Hepatocyte (in vitro differentiated cells): ENCODE data around the gene ADGRE2. TPM values are rescaled to one million over a fixed set of nuclear protein-coding genes. Genes with fewer than 3 reads are reported as not detected.

Experiments used
- DNase-seq: peaks from one replicate; pipeline ENCODE4 v3.0.0-alpha.2; 2016; ENCODE audit warnings: low spot score
- H2AFZ ChIP-seq: fragments of 200-600 bp; sonication (generic); 2 replicates; pipeline ENCODE4 v1.6.0; 2016; ENCODE audit warnings: antibody characterized with exemption, mild to moderate bottlenecking
- H3K27ac ChIP-seq: fragments of 200-600 bp; sonication (generic); 2 replicates; pipeline ENCODE4 v1.5.1; 2016; ENCODE audit warnings: mild to moderate bottlenecking
- H3K27me3 ChIP-seq: fragments of 200-600 bp; sonication (generic); 2 replicates; pipeline ENCODE4 v1.6.1; 2016
- H3K36me3 ChIP-seq: fragments of 200-600 bp; sonication (generic); replicated peaks from 2 replicates; pipeline ENCODE4 v1.5.1; 2016; ENCODE audit warnings: low read depth; ENCODE audit not compliant: insufficient read depth
- H3K4me1 ChIP-seq: fragments of 200-600 bp; sonication (generic); 2 replicates; pipeline ENCODE4 v1.5.1; 2016; ENCODE audit warnings: mild to moderate bottlenecking, moderate library complexity; ENCODE audit not compliant: insufficient read depth
- H3K4me2 ChIP-seq: fragments of 200-600 bp; sonication (generic); 2 replicates; pipeline ENCODE4 v1.6.0; 2016
- H3K4me3 ChIP-seq: fragments of 200-600 bp; sonication (generic); 2 replicates; pipeline ENCODE4 v1.5.1; 2016; ENCODE audit warnings: mild to moderate bottlenecking
- H3K79me2 ChIP-seq: fragments of 200-600 bp; sonication (generic); 2 replicates; pipeline ENCODE4 v1.6.0; 2017; ENCODE audit warnings: mild to moderate bottlenecking
- H3K9me2 ChIP-seq: fragments of 200-600 bp; sonication (generic); replicated peaks from 2 replicates; pipeline ENCODE4 v1.6.0; 2017; ENCODE audit warnings: mild to moderate bottlenecking; ENCODE audit not compliant: insufficient read depth
- H3K9me3 ChIP-seq: fragments of 200-600 bp; sonication (generic); 2 replicates; pipeline ENCODE4 v1.5.1; 2016; ENCODE audit warnings: low read depth, mild to moderate bottlenecking
- H4K20me1 ChIP-seq: fragments of 200-600 bp; sonication (generic); 2 replicates; pipeline ENCODE4 v1.6.0; 2016; ENCODE audit warnings: mild to moderate bottlenecking; ENCODE audit not compliant: insufficient read depth, poor library complexity, severe bottlenecking
- CTCF ChIP-seq: fragments of 200-600 bp; sonication (generic); IDR thresholded peaks from 2 replicates; pipeline ENCODE4 v1.5.1; 2016; ENCODE audit warnings: antibody characterized with exemption, mild to moderate bottlenecking; ENCODE audit not compliant: poor library complexity
- EZH2 ChIP-seq: fragments of 200-600 bp; sonication (generic); IDR thresholded peaks from 2 replicates; pipeline ENCODE4 v1.6.1; 2016; ENCODE audit warnings: antibody characterized with exemption, mild to moderate bottlenecking, borderline replicate concordance
- EZH2phosphoT487 ChIP-seq: fragments of 200-600 bp; sonication (generic); IDR thresholded peaks from one replicate; pipeline ENCODE4 v1.6.1; 2018; ENCODE audit warnings: antibody characterized with exemption, mild to moderate bottlenecking, low read depth, moderate library complexity; ENCODE audit not compliant: unreplicated experiment, severe bottlenecking
- WGBS: methylation state at CpG from one replicate; pipeline ENCODE4 v1.1.6; 2016; ENCODE audit warnings: low lambda C conversion rate; ENCODE audit errors: missing lambda C conversion rate; 5-methylcytosine and 5-hydroxymethylcytosine counted together
- polyA plus RNA-seq: library from polyadenylated mRNA; unstranded; fragments of >200 nt; fragmentation: Nextera tagmentation; extraction: Ambion mirVana; gene quantifications from 2 replicates; pipeline ENCODE4 v1.2.1, GENCODE V29; 2016
- total RNA-seq: library from RNA; depleted of rRNA; stranded (reverse); fragments of >200 nt; gene quantifications from 2 replicates; pipeline ENCODE4 v1.2.3, GENCODE V29; 2014

Gene ADGRE2
- total and polyA plus RNA-seq, 2 experiments from 2014 or later: 0.57 to 2.1 TPM

- H3K4me1 ChIP-seq: no peaks in the 10 kb centered on the region
- no peaks in the 10 kb centered on the region for H3K9me3 ChIP-seq
- H3K79me2 ChIP-seq: peaks cover 12% of the 10 kb centered on the region
- DNase-seq: no peak
- TF ChIP-seq CTCF (no peak), EZH2phosphoT487 (no peak), EZH2 (no peak)
- no peak overlapping the region for H2AFZ ChIP-seq
- H3K36me3 ChIP-seq: no peaks in the 10 kb centered on the region
- H3K4me3 ChIP-seq: no peak overlapping the region
- no peaks in the 10 kb centered on the region for H4K20me1 ChIP-seq
- 95% methylated on average over 13 of the region's 13 CpGs for WGBS
- no peak overlapping the region for H3K4me2 ChIP-seq
- no peaks in the 10 kb centered on the region for H3K9me2 ChIP-seq
- no peaks in the 10 kb centered on the region for H3K27me3 ChIP-seq
- H3K27ac ChIP-seq: no peak overlapping the region
Measured at GRCh38 chr19:14694641-14695266, 83.6 kb downstream of the ADGRE2 start.

- Histone ChIP-seq H3K9me2 (no peaks in the 10 kb centered on the region), H3K9me3 (no peaks in the 10 kb centered on the region), H3K4me2 (peak within 1 kb of the TSS; percentile 90), H2AFZ (peak within 1 kb of the TSS; percentile 99), H3K4me3 (peak within 1 kb of the TSS; percentile 86), H3K79me2 (peaks cover 12% of the 10 kb centered on the region), H3K27me3 (no peaks in the 10 kb centered on the region), H4K20me1 (no peaks in the 10 kb centered on the region), H3K36me3 (no peaks in the 10 kb centered on the region), H3K27ac (peak within 1 kb of the TSS; percentile 99), H3K4me1 (no peaks in the 10 kb centered on the region)
- peak; percentile 97 for DNase-seq
- WGBS: under 1% methylated on average over 38 of the region's 66 CpGs
- TF ChIP-seq CTCF (no peak), EZH2 (no peak), EZH2phosphoT487 (no peak)
Measured at GRCh38 chr19:14689598-14690503, 88.5 kb downstream of the ADGRE2 start, which contains the start of gene ZNF333. ZNF333 (plus strand) TSS chr19:14690048; CDS start chr19:14693492, 3,444 bp downstream.

GRCh38 chr19:14686411-14686810 is 91.9 kb downstream of the ADGRE2 start:
- Histone ChIP-seq H3K9me3 (no peaks in the 10 kb centered on the region), H3K4me1 (no peaks in the 10 kb centered on the region), H3K79me2 (peaks cover 11% of the 10 kb centered on the region), H3K4me3 (no peak overlapping the region), H3K9me2 (no peaks in the 10 kb centered on the region), H4K20me1 (no peaks in the 10 kb centered on the region), H2AFZ (no peak overlapping the region), H3K36me3 (no peaks in the 10 kb centered on the region), H3K4me2 (no peak overlapping the region), H3K27me3 (no peaks in the 10 kb centered on the region), H3K27ac (no peak overlapping the region)
- WGBS: 35% methylated on average over 3 of the region's 3 CpGs
- DNase-seq: no peak
- TF ChIP-seq CTCF (peak; percentile 34), EZH2 (no peak)
